Choroid plexus epithelial cell (primary cell): ENCODE measurements around the gene SNRNP40.

Experiments
- DNase-seq: peaks from one replicate; pipeline ENCODE4 v3.0.0-alpha.2; 2010; ENCODE audit warnings: low read depth
- H3K4me3 ChIP-seq: 2 replicates; pipeline ENCODE4 v1.5.1; 2011; ENCODE audit warnings: low read depth, mild to moderate bottlenecking, control low read depth, low read length, moderate library complexity
- TF ChIP-seq, protein P1 (sequence below): conservative IDR thresholded peaks from 2 replicates; pipeline ENCODE4 v1.5.1; 2011; ENCODE audit warnings: low read depth, mild to moderate bottlenecking, control low read depth, inconsistent platforms, low read length, moderate library complexity

SNRNP40 gene

GRCh38 chr1:31234123-31234708 is 62.4 kb downstream of the SNRNP40 start:
- no peak overlapping the region for H3K4me3 ChIP-seq
- DNase-seq = no peak
- TF ChIP-seq, protein P1, sequence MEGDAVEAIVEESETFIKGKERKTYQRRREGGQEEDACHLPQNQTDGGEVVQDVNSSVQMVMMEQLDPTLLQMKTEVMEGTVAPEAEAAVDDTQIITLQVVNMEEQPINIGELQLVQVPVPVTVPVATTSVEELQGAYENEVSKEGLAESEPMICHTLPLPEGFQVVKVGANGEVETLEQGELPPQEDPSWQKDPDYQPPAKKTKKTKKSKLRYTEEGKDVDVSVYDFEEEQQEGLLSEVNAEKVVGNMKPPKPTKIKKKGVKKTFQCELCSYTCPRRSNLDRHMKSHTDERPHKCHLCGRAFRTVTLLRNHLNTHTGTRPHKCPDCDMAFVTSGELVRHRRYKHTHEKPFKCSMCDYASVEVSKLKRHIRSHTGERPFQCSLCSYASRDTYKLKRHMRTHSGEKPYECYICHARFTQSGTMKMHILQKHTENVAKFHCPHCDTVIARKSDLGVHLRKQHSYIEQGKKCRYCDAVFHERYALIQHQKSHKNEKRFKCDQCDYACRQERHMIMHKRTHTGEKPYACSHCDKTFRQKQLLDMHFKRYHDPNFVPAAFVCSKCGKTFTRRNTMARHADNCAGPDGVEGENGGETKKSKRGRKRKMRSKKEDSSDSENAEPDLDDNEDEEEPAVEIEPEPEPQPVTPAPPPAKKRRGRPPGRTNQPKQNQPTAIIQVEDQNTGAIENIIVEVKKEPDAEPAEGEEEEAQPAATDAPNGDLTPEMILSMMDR = no peak

DNA sequence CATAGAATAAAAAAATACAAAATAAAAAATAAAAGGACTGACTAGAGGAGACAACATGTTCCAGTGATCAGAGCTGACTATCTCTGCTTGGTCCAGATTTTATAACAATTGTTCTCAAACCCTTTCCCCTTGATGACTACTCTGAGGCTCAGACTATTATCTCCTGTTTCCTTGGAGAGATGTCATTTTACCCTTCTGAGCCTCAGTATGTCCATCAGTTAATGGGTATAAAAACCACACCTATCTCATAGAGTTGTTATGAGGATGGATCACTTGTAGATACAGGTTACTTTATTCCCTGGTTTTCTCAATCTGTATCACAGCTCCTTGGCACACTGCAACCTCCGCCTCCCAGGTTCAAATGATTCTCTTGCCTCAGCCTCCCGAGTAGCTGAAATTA is 63.9 kb downstream of the SNRNP40 start:
- no peak overlapping the region for H3K4me3 ChIP-seq
- TF ChIP-seq, protein P1 = no peak
- no peak for DNase-seq

DNA sequence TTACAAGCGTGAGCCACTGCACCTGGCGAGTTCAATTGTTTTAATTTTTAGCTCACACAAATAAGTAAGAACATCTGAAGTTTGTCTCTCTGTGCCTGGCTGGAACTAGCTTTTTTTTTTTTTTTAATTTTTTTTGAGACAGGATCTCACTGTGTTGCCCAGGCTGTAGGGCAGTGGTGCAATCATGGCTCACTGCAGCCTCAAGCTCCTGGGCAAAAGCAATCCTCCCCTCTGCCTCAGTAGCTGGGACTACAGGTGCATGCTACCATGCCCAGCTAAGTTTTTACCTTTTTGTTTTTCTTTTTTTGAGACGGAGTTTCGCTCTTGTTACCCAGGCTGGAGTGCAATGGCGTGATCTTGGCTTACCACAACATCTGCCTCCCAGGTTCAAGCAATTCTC is 64.8 kb downstream of the SNRNP40 start:
- TF ChIP-seq, protein P1 = no peak

GRCh38 chr1:31230378-31230777 is 66.2 kb downstream of the SNRNP40 start:
- TF ChIP-seq, protein P1 = no peak
- no peak for DNase-seq

More for the DNA sequence above, 64.8 kb downstream of the SNRNP40 start:
- H3K4me3 ChIP-seq = no peak overlapping the region
- DNase-seq = no peak

GRCh38 chr1:31228986-31229385 is 67.6 kb downstream of the SNRNP40 start:
- no peak for DNase-seq
- no peak overlapping the region for H3K4me3 ChIP-seq
- TF ChIP-seq, protein P1 = no peak

More at GRCh38 chr1:31230378-31230777, 66.2 kb downstream of the SNRNP40 start:
- no peak overlapping the region for H3K4me3 ChIP-seq

GRCh38 chr1:31227891-31228568 is 68.6 kb downstream of the SNRNP40 start:
- TF ChIP-seq, protein P1 = no peak
- H3K4me3 ChIP-seq = no peak overlapping the region
- DNase-seq = no peak

DNA sequence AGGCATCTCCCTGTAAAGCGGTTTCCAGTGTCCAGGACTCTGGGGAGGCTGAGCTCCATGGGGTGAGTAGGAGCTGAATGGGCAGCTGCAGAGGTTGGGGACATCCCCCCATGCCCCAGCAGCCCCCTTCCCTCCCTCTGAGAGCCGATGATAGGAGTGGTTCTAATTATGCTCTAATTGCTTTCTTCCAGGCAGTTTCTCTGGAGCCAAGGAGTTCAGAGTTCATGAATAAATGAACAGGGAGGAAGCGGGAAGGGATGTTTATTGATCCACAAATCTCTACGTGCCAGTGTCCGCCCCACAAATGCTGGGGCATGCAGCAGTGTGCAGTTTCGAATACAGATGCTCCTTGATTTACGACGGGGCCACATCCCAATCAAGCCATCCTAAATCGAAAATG is 72.5 kb downstream of the SNRNP40 start:
- DNase-seq = no peak
- TF ChIP-seq, protein P1 = no peak
- H3K4me3 ChIP-seq = no peak overlapping the region
